GM19099 (cell line): ENCODE results near the gene CROCC2.

Source experiments
- POLR2A ChIP-seq: IDR thresholded peaks from 3 replicates; pipeline ENCODE4 v1.6.1; 2011; ENCODE audit warnings: low read depth; ENCODE audit not compliant: insufficient read length; ENCODE audit errors: extremely low read depth

The CROCC2 gene

GRCh38 chr2:240904216-240905175 lies 1.6 kb upstream of the CROCC2 start:
- no peak for TF ChIP-seq POLR2A

- TF ChIP-seq POLR2A = no peak
Measured at GRCh38 chr2:240905176-240905781, 857 bp upstream of the CROCC2 start.

GRCh38 chr2:240906911-240907590 lies 915 bp downstream of the CROCC2 start:
- no peak for TF ChIP-seq POLR2A

GRCh38 chr2:240909216-240909974 lies 3.3 kb downstream of the CROCC2 start:
- no peak for TF ChIP-seq POLR2A

GRCh38 chr2:240911641-240912265 lies 5.6 kb downstream of the CROCC2 start:
- no peak for TF ChIP-seq POLR2A

- TF ChIP-seq POLR2A = no peak
Measured at GRCh38 chr2:240912878-240913809, 7.0 kb downstream of the CROCC2 start.

GRCh38 chr2:240913810-240914644 lies 7.9 kb downstream of the CROCC2 start:
- TF ChIP-seq POLR2A = no peak

- TF ChIP-seq POLR2A = no peak
Measured at GRCh38 chr2:240914645-240915525, 8.7 kb downstream of the CROCC2 start.

- no peak for TF ChIP-seq POLR2A
Measured at GRCh38 chr2:240915526-240916341, 9.6 kb downstream of the CROCC2 start.

GRCh38 chr2:240916571-240917008 lies 10.5 kb downstream of the CROCC2 start:
- TF ChIP-seq POLR2A = no peak
